Left renal pelvis (tissue), 4 donors: ENCODE data around the gene KAT6B. TPM values are rescaled to one million over a fixed set of nuclear protein-coding genes. Genes with fewer than 3 reads are reported as not detected.
A peak's percentile ranks its signal among the peaks of the same experiment; 100 is the strongest.
"Not testable (repeated sequence)": the region's sequence is repeated elsewhere in the genome, so short reads cannot be mapped to it uniquely, and the experiment has no call there.

ENCODE experiments used
- DNase-seq, 4 donors: peaks; one replicate each; pipeline ENCODE4 v3.0.0-alpha.2; 2013; ENCODE audit warnings: low read depth in 4 of 4, low spot score in 3 of 4
- polyA plus RNA-seq, 4 donors: library from polyadenylated mRNA; unstranded; fragments of 120-200 nt; gene quantifications; one replicate each; pipeline ENCODE4 v1.2.1, GENCODE V29; 2013; ENCODE audit not compliant: insufficient read length in 4 of 4

Gene KAT6B
- polyA plus RNA-seq = 10 to 100 TPM; 42.9 to 47.5 (median 45.5) TPM

DNA sequence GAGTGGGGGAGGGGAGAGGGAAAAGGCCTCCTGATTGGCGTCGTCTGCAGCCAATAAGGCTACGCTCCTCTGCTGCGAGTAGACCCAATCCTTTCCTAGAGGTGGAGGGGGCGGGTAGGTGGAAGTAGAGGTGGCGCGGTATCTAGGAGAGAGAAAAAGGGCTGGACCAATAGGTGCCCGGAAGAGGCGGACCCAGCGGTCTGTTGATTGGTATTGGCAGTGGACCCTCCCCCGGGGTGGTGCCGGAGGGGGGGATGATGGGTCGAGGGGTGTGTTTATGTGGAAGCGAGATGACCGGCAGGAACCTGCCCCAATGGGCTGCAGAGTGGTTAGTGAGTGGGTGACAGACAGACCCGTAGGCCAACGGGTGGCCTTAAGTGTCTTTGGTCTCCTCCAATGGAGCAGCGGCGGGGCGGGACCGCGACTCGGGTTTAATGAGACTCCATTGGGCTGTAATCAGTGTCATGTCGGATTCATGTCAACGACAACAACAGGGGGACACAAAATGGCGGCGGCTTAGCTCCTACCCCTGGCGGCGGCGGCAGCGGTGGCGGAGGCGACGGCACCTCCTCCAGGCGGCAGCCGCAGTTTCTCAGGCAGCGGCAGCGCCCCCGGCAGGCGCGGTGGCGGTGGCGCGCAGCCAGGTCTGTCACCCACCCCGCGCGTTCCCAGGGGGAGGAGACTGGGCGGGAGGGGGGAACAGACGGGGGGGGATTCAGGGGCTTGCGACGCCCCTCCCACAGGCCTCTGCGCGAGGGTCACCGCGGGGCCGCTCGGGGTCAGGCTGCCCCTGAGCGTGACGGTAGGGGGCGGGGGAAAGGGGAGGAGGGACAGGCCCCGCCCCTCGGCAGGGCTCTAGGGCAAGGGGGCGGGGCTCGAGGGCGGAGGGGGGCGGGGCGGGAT lies at the start of gene KAT6B:
TSS of gene KAT6B (plus strand) at position 459 of the 903 bp plus-strand sequence. CDS start 16,258 bp downstream, outside the sequence.
- peak; percentile 100 for DNase-seq

DNA sequence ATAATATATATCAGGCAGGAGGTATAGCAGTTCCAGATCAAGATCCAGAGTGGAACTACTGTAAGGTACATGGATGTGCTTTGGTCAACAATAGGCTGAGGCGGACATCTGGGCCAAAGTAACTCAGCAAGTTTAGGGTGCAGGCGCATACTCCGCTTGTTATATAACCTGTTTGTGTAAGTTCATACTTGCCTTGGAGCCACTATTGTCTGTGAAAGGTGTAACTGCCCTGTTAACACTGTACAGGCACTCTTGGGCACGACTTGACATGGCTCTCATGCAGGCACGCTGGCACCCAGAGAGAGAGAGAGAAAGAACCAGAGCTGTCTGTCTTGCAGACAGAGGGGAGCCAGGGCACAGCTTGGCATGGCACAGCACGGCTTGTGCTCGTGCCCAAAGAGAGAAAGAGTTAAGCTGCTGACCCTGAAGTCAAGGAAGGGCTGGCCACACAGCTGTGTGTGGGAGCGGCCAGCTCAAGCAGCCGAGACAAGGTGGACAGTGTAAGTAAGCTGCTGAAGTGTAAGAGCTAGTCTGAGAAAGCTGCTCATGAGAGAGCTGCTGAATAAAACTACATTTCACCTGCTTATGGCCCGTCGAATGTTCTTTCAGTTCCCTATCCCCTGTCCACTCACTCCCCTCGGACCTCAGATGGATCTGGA lies 47.8 kb upstream of the KAT6B start:
- peak in 1 of 4 donors; percentile 19 for DNase-seq

DNA sequence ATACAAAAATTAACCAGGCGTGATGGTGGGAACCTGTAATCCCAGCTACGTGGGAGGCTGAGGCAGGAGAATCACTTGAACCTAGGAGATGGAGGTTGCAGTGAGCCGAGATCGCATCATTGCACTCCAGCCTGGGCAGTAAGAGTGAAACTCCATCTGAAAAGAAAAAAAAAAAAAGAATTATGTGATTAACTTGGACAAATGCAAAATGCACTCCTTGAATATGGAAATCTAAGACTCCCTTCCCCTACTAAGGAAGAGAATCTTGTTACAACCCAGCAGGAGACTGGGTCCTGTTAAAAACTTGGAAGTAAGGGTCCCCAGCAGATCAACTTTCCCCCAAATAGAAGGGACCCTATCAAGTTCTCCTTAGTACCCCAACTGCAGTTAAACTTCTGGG lies 44.5 kb upstream of the KAT6B start:
- not testable (repeated sequence) for DNase-seq

DNA sequence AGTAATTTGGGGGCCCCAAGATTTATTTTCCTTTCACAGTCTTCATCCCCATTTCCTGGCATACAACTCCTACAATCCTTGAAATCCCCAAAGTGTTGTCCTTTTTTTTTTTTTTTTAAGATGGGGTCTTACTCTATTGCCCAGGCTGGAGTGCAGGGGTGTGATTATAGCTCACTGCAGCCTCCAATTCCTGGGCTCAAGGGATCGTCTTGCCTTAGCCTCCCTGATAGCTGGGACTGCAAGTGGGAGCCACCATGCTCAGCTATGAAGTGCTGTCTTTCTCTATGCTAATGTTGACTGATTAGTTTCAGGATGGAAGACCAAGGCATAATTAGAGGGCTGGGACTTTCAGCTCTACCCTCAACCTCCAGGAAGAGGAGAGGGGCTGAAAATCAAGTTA lies 41.9 kb upstream of the KAT6B start:
- DNase-seq = no peak

DNA sequence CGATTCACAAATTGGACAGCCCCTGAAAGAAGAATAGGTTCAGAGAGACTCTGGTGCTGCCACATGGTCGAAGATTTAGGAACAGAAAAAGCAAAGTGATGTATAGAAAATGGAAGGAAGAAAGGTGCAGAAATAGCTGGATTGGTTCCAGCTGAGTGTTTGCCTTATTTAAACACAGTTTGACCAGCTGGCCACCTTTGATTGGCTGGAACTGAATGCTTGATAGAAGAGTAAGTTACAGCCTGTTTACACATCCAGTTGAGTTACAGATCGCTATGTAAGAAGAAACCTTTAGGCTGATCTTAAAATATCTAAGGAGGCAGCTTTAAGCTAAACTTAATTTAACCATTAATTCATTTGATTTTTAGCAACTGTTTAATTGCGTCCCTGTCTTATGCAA lies 40.3 kb upstream of the KAT6B start:
- no peak for DNase-seq

DNA sequence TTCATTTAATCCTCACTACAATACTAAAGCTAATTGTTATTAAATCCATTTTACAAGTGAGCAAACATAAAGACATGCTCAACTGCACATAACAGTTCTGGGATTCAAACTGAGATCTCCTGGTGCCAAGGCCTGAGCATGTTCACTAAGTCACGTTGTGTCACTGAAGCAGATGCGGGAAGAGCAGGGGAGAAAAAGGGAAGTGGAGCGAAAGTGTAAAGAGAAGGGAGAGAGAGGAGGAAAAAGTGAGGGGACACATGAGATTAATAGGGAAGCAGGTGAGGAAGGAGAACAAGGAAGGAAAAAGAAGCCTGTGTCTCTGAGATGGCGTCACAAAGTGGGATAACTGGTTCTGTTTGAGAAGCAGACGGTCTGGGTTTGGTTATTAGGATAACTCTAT lies 38.9 kb upstream of the KAT6B start:
- no peak for DNase-seq

DNA sequence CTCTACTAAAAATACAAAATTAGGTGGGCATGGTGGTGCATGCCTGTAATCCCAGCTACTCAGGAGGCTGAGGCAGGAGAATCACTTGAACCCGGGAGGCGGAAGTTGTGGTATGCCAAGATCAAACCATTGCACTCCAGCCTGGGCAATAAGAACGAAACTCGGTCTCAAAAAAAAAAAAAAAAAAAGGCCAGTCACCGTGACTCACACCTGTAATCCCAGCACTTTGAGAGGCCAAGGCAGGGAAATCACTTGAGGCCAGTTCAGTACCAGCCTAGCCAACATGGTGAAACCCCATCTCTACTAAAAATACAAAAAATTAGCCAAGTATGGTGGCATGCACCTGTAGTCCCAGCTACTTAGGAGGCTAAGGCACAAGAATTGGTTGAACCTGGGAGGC lies 34.4 kb upstream of the KAT6B start:
- DNase-seq = not testable (repeated sequence)

DNA sequence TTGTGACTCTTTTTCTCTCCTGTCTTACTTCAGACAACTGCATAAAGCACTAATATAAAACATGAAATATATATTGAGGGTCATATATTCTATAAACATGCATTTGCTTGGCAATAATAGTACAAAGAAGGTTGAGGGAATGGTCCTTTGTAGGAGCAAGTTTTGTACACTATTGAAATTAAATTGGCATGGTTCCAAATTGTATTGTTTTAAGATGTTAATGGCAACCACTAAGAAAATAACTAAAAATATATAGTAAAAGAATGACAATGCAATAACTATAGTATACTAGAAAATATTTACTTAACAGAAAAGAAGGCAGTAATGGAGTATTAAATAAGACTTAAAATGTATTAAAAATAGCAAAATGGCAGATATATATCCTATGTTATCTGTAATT lies 33.7 kb upstream of the KAT6B start:
- no peak for DNase-seq

DNA sequence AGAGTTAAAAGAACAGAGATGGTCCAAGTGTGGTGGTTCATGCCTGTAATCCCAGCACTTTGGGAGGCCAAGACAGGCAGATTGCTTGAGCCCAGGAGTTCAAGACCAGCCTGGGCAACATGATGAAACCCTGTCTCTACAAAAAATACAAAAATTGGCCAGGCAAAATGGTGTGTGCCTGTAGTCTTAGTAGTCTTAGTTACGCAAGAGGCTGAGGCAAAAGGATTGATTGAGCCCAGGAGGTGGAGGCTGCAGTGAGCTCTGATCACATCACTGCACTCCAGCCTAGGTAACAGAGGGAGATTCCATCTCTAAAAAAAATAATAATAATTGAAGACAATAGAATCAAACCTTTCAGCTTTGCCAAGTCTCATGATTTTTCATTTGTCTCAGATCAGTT lies 33.2 kb upstream of the KAT6B start:
- DNase-seq = not testable (repeated sequence)

DNA sequence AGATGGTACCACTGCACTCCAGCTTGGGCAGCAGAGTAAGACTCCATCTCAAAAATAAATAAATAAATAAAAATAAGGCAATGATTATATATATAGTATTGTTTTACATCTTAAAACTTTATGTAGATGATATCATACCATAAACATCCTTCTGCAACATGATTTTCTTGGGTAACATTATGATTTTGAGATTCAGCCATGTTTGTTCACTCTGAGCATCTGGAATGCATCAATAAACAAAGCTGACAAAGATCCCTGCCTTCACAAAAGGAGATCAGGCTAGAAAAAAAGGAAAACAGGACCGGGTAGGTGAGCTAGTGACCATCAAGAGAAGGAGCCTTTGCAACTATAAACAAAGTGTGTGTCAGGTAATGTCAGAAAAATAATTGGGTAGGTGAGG lies 31.9 kb upstream of the KAT6B start:
- no peak for DNase-seq

DNA sequence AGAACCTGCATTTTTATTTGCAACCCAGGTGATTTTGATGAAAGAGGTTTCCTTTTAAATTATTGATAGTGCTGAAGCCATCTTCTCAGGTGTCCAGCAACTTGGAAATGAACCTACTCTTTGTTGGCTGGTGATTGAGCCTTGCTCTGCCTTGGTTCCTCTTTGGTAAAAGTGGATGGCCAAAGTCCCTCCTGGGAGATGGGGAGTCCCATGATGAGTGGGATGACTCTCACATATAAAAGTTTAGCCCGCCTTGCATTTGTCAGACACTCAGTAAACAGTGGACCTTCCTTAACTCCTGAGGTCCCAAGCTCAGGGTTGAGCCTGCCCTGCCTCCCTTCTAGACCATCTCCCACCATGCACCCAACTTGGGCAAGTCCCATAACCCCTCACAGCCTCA lies 28.9 kb upstream of the KAT6B start:
- DNase-seq = no peak

DNA sequence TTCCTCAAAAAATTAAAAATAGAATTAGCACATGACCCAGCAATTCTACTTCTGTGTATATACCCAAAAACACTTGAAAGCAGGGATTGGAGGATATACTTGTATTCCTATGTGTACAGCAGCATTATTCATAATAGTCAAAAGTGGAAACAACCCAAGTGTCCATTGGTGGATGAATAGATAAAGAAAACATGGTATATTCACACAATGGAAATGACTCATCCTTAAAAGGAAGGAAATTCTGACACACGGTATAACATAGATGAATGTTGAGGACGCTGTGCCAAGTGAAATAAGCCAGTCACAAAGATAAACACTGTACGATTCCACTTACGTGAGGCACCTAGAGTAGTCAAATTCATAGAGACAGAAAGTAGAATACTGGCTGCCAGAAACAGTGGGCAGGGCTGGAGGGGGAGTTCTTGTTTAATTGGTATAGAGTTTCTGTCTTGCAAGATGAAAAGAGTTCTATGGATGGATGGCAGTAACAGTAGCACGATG lies 26.6 kb upstream of the KAT6B start:
- DNase-seq = peak in 1 of 4 donors; percentile 14

DNA sequence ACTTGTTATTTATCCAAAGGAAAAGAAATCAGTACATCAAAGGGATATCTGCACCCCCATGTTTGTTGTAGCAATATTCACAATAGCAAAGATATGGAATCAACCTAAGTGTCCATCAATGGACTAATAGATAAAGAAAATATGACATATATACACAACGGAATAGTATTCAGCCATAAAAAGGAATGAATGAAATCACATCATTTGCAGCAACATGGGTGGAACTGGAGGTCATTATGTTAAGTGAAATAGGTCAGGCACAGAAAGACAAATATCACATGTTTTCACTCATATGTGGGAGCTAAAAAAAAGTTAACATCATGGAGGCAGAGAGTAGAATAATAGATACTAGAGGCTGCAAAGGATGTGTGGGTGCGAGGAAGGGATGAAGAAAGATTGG lies 25.0 kb upstream of the KAT6B start:
- no peak for DNase-seq

DNA sequence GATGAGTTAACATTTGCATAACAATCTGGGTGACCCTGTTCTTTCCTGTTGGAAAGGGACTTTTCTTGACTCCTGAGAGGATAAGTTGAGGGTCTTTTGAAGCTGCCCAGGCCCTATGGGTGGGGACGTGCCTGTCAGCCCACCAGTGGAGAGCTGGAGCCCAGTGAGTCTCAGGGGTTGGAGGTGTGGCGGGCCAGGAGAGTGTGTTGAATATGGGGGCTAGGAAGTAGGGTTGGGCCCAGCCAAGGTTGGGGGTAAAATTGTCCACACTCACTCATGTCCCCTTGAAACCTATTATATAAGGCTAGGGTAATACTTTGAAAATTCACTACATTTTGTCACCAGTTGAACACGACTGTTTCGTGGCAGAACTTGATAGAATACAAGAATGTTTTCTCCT lies 17.9 kb upstream of the KAT6B start:
- no peak for DNase-seq

DNA sequence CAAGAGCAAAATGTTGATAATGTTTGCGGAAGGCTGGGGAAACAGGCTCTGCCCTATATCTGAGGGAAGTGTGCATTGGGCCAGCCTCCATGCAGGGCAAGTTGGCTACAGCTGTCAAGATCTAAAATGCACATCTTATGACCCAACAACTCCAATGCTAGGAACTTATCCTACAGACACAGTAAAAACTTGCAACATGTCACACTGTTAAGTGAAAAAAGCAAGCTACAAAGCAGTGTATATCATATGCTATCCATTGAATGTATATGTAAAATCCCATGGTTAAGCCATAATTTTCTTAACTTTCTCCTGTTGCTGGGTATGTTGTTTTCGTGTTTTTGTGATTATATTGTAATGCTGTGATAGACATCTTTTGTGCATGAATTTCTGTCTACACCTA lies 16.3 kb upstream of the KAT6B start:
- no peak for DNase-seq

DNA sequence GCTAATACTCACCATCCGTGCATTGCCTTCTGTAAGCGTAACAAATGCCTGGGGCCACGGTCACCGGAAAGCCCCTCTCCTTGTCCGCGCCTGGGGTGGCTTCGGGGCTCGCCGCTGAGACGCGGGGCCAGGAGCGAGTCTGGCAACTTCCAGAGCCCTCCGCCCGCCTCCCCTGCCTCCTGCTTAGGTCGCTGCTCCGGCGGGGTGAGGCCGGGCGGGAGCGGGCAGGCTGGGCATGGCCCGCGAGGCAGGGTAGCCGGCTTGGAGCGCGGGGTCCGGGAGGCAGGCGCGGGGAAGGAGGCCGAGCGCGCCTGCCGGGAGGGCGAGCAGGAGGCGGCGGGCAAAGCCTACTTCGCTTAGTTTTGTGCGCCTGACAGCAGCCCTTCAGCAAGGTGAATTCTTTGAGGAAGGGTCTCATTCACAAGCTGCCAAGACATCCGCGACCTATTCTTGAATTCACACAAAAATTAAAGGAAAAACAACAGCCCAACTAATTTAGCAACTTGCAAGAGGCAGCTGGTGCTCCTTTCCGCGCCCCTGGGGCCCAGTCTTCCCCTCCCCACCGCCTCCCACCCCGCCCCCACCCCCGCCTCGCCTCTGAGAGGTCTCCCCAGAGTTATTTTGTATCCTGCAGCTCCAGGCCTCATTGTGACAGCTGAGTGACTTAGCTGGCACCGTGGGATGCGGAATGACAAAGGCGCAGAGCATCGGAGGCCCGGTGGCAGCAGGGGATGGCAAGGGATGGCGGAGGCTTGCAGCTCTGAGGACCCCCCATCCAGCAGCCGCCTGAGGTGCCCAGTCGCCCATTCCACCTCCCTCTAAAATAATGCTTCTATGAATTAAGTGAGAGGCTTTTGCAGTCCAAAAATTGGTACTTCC lies 12.8 kb upstream of the KAT6B start:
- no peak for DNase-seq

DNA sequence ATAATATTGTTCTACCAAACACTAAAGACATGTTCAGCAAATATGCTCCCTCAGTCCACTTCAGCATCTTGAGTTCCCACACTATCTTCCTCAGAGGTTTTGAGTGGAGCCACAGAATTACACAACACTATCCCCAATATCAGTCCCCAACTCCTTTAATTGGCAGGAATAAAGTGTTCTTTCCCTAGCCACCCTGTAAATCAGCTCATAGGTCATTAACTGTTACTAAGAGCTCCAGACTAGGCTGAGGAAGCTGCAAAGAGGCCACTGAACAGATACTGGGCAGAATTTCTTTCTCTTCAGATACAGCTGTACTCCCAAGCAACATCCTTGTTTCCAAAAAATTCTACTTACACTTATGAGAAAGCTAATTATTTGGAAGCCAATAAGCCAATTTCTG lies 11.6 kb upstream of the KAT6B start:
- DNase-seq = no peak

DNA sequence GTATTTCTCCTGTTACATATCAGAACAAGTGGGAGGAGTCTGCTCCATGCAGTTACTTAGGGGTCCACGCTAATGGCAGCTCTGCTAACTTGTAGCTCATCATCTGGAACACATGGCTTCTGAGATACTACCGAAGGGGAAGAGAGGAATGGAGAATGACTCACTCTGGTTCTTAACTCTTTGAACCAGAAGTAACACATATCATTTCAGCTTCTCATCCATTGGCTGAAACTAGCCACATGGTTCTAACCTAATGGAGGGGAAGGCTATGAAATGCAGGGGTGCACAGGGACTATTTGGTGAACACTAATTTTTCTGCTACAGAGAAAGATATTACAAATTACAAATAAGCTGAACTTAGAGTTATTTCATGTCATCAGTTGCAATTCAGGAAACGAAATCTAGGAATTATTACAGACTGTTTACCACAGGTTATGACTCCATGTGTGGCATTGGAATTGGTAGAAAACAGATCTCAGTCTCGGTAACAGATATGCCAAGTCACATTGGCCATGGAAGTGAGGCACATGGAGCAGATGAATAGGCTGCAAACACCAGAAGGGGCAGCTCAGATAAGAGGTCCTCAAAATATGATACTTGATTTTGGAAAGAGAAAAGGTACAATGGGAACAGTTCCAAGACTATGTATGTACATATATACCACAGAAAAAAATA lies 9.4 kb upstream of the KAT6B start:
- no peak for DNase-seq

DNA sequence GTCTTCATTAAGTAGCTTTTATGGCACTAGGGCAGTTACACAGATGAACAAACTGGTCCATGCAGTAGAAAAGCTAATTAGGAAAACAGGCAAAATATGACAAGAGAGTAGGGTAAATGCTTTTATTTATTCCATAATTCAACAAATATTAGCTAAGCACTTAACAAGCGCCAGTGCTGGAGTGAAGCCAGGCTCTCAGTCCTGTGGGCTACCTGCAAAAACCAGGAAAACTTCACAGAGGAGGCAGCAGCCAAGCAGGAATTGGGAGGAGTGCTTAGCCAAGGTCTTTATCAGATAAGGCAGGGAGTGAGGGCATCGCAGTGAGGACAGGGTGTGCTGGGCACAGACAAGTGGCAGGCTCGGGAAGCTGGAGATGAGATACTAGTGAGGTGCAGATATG lies 4.9 kb upstream of the KAT6B start:
- DNase-seq = no peak

DNA sequence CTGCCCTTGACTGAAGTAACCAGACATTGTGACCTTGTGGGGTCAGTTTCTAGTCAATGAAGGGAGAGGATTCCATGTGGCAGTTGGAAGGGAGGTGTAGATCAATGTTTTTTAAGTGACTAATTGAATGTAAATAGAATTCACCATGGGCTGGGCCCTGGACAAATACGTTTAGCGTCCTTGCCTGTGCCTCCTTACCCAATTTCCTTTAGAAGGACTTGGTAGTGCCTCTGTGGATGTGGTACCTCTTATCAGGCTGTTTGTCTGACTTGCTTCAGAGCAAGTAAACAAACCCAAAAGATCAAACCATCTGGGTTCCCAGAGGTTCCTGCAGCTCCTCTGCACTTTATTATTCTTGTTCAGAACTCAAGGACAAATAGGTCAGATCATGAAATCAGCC lies 4.3 kb upstream of the KAT6B start:
- no peak for DNase-seq
